HG02970 (cell line): ENCODE results near the gene LMNB1.

Experiments
- ATAC-seq: cut with Tn5 transposase; IDR thresholded peaks from one replicate; pipeline ENCODE4 v1.9.1; 2021; ENCODE audit warnings: mild to moderate bottlenecking, moderate library complexity, moderate number of reproducible peaks; ENCODE audit not compliant: unreplicated experiment, low FRiP score

The LMNB1 gene

GRCh38 chr5:126881821-126882600, 105.1 kb downstream of the LMNB1 start:
- no peak for ATAC-seq

- ATAC-seq, result no peak
These were observed 106.8 kb downstream of the LMNB1 start for GRCh38 chr5:126883564-126884245.

- ATAC-seq, result no peak
These were observed 107.4 kb downstream of the LMNB1 start for GRCh38 chr5:126884269-126884819.
